LHCN-M2 (cell line): ENCODE measurements around the gene TNS4. TPM values are rescaled to one million over a fixed set of nuclear protein-coding genes. Genes with fewer than 3 reads are reported as not detected.

ENCODE experiments used
- DNase-seq: peaks from one replicate; pipeline ENCODE4 v3.0.0-alpha.2; 2012; ENCODE audit warnings: low read depth
- total RNA-seq: library from RNA; depleted of rRNA; stranded (reverse); fragments of >200 nt; gene quantifications from 2 replicates; pipeline ENCODE4 v1.2.3, GENCODE V29; 2014

TNS4 gene
- total RNA-seq, 1 experiment from 2014 or later: not detected

DNA sequence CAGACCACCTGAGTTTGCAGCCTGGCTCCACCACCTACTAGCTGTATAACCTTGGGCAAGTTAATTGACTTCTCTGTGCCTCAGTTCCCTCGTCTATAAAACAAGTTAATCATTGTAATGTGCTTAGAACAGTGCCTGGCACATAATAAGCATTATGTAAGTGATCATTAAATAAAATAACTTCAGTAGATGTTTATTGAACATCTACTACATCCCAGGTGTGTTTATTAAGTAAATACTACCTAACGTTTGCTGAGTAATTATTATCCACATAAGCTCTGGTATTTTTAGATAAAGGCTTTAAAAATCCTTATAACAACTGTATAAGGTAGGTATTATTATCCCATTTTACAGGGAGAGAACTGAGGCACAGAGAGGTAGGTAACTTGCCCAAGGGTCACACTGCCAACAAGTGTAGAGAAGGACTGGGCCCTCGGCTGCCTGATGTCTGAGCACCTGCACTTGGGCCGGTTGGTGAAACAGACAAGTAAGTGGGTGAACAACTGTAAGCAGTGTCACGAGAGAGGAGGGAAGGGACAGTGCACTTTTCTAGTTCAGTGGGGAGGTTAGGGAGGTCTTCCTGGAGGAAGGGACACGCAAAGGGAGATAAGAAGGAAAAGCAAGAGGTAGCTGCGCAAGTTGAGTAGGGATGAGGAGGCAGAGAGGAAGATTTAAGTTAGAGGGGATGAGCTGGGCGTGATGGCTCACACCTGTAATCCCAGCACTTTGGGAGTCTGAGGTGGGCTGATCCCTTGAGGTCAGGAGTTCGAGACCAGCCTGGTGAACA is 4.6 kb downstream of the TNS4 start:
- DNase-seq: no peak

DNA sequence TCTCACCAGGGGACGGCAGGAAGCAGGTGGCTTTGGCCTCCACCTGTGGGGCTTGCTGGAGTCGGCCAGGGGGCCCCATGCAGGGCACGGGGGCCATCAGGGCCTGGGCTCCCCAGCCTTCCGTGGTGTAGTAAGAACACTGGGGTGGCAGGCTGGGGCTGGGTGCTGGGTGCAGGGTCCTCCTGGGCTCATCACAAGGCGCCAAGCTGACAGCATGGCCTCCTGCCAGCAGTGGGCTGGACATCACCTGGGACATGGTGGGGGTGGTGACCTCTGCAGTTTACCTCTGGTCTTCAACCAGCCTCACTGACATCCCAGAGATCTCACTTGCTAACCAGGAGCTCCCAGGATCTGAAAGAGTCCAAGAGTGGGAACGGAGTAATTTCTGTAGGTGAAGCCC is 5.3 kb downstream of the TNS4 start:
- DNase-seq: no peak

DNA sequence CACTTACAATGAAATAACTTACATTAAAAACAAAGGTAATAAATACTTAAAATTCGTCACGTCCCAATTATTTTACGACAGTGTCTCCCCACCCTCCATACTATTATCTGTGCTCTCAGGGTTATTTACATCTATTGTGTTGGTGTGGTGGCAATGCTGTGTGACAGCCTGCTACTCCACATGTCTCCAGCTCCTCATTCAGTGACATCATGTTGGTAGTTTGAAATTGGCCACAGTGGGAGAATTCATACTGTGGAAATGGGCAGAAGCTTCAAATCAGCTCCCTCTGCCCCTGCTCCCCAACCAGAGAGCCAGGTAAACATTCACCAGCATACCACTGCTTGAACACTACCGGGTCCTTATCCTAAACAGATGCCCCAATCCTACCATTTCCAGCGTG is 6.3 kb downstream of the TNS4 start:
- DNase-seq: no peak

DNA sequence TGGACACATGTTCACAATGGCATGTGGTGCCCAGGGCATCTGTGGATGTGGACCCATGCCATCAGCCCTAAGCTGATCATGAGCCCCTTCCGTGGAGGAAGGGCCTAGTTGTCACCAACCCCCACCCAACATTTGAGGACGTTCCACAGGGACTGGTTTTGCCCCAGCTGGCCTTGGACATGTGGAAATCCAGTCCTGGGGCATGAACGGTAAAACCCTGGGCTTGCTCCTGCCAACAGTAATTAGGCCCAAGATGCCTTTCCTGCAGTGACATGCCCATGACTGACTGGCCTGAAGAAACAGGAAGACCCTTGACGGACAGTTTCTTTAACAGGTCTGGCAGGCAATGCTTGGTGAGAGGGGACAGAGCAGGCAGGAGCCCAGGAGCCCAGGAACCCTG is 7.7 kb downstream of the TNS4 start:
- no peak for DNase-seq

DNA sequence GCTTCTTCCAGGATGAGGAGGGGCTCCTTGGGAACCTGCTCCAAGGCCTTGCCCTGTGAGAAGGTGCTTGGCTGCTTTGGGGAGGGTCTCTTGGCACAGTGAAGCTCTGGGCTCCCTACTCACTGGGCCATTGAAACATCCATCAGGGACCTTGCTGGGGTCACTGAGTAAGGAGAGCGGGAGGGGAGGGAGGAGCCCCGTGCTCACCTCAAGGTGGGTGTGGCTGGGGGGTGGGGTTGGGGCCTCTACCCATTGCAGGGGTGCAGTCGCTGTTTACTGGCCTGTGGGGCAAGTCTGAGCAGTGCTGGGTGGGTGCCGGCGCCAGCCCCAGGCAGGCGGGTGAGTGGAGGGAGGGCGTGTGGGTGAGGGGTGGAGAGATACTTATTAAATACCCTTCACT is 9.9 kb downstream of the TNS4 start:
- DNase-seq: no peak

DNA sequence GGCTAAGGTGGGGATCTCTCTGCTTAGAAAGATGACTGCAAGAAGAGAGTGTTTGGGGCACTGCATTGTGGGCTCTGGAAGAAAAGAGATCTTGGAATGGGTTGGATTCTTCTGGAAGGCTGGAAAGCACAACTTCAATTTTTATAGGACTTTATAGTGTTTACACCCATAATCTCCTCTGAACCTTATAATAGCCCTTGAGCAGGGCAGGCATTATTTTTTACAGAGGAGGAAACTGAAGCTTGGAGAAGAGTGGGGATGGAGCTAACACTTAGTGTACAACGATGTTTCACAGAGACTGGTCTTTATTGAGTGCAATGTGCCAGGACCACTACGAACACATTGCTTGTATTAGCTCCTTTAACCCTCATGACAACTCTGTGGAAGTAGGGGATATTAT is 10.4 kb downstream of the TNS4 start:
- DNase-seq: no peak

DNA sequence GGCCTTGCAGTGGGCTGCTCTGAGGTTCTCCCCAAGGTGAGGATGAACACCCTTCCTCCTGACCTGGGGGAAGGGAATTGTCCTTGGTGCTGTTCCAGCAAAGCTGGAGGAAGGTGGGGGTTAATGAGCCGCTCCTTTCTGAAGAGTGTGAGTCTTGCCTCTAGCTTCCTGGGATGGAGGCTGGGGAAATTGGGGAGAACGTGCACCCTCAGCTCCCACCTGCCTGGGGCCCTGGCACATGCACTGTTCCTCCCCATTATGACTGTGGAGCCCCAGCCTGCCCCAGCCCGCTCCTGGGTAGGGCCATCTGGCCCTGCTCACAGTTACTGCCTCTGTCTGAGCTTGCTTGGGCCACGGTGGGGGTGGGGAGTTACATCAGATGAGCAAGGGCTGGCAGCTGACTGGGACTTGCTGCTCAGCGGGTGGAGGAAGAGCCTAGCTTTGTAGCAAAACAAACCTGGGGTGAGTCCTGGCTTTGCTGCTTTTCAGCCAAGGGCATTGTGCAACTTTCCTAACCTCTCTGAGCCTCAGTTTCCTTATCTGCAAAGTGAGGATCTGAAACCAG is 11.1 kb downstream of the TNS4 start:
- DNase-seq: peak; percentile 61

DNA sequence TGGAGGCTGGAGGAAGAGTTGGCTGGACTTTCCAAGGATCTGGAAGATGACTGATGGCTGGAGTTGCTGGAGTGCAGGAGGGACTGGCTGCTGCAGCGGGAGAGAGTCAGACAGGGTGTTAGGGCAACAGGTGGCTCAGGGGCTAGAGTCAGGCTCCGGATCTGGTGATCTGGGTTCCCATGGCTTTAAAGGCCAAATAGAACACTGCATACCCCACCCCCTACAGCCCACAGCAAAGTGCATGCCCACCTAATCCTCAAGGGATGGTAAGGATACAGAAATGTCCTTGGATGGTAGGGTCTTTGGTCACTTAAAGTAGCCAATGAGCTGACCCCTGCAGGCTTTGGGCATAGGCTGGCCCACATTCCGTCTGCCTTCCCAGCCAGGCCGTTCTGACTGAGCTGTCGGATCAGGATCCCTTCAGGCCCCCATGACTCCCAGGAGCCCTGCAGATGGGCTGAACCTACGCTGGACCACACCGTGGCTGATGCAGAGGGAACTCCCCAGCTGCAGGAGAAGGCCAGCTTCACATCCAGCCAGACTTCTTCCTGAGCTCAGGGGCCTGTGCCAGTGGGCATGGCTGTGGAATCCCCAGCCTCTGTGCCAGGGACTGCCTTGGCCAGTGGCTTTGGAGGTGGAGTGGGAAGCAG is 13.9 kb downstream of the TNS4 start:
- DNase-seq: no peak

DNA sequence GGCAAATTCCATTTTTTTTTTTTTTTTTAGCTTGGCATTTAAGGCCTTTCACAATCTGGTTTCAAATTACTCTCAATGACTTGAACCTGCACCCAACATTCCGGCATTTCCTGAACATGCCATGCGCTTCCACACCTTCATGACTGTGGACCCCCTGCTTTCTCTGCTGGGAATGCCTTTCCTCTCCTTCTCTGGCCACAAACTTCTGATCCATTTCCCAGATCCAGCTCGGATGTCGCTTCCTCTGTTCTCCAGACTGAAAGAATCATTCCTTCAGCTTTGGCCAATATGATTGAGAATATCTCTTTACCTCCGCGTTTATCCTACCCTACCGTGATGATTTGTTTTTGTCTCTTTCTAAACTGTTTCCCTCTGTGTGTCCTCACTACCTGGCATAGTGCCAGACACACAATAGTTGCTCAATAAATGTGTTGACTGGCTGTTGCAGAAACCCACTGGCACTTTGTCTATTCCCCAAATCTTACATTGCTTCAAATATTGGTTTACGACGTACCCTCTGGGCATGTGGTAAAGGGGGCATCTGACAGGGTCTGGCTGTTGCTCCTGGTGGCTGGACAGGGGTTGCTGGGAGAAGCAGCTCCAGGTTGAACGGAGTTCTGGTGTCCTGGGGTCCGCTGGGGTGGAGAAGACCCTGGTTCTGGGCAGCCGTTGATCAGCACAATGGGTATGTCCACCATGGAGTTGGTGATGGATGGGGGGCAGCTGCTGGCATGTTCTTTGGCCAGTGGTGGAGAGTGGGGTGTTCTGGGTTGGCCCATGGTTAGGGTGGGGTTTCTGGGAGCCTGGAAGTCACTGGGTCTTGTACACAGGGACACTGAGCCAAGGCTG is 14.7 kb downstream of the TNS4 start:
- peak; percentile 65 for DNase-seq

DNA sequence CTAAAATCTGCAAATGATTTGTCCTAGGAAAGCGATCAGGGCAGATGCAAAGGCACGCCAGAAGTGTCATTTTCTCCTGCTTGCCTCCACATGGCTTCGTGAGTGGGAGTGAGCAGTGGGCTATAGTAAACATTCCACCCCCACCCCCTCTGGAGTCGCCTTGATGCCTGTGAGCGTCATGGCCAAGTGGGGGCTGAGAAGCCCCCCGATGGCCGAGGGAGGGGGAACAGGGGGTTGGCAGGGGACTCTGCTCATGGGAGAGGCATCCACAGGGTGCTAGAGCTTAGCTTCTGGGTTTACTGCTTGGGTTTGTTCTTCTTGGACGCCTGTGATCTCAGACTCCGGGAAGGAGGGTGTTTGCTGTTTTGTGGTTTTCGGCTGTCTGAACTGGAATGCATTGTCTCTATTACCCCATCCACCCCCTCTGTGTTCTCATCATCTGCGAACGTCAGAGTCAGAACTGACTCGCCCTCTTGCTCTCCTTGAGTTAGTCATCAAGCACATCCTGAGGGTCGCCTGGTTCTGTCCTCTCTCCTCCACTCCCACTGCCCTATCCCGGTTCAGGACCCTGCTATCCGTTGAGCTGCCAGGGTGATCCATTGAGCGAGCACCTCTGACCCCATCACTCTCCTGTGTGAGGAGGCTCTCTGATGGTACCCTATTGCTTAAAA is 15.4 kb downstream of the TNS4 start:
- DNase-seq: peak; percentile 97

DNA sequence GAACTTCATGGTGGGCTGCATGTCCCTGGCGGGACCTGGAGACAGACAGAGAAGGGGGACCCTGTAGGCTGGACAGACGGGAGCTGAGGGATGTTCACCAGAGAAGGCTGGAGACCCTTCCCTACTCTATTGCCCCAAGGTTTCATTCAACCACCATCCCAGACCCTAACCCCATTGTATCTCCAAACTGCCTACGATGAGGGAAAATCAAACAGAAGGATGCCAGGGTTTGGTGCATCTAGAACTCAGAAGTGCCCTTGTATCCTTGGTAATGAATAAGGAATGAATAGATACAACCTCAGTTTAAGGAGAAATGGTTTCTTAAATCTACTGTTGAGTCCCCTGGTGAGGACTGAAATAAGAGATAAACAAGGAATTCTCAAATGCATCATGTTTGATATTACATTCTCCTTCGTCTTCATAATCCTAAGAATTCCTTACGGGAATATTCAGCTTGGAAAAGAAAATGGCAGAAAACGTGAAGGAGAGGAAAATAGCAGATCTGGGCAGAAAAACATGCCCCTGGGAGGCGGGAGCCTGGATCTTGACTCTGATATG is 16.4 kb downstream of the TNS4 start:
- no peak for DNase-seq

DNA sequence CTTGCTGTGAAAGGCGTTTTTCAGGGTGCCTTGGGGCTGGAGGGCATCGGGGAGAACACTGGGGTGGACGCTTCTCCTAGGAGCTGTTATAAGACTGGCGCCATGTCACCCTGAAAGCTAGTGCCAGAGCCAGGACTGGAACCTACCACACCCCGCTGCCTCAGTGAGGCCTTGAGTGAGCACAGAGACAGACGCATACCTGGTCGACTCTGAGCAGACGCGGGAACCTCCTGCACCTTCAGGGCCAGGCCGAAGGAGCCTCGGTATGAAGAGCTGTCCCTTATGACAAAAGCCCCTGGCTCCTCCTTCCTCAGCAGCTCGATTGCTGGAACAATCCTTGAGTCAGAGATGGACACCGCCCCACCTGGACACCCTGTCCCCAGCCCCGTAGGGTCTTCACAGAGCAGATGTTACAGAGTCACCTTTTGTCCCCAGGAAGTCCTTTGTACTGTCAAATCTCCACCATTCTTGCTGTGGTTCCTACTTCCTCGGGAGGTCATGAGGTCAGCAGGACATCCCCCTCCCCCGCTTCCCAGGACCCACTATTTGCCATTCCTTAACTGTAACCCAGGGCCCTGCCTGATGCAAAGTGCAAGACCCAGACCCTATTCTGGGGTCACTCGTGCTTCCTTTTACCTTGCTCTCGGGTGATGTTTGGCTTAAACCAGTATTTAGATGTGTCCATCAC is 17.0 kb downstream of the TNS4 start:
- no peak for DNase-seq

DNA sequence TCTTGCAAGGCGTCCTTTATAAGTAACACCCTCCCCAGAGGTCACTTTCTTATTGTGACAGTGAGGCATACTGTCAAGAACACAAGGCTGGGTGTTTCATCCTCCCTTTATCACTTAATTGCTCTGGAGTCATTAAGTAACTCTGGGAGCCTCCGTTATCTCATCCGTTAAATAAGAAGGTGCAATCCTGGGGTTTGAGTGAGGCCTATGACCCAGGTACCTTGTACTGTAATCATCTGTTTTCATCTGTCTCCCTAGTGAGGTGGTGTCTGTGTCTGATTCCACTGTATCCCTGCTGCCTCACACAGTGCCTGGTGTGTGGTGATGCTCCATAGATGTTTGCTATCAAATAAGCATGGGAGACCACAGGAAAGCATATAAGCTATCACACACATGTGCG is 17.7 kb downstream of the TNS4 start:
- DNase-seq: no peak

DNA sequence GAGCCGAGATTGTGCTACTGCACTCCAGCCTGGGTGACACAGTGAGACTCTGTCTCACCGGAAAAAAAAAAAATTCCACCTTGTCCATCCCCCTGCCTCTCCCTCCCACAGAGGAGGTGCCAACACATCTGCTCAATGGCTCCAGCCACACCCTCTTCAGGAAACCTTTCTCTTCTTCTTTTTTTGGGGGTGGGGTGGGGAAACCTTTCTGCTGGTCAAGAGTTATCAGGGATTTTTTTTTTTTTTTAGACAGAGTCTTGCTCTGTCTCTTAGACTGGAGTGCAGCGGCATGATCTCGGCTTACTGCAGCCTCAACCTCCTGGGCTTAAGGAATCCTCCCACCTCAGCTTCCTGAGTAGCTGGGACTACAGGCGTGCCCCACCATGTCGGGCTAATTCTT is 18.7 kb downstream of the TNS4 start:
- DNase-seq: no peak

DNA sequence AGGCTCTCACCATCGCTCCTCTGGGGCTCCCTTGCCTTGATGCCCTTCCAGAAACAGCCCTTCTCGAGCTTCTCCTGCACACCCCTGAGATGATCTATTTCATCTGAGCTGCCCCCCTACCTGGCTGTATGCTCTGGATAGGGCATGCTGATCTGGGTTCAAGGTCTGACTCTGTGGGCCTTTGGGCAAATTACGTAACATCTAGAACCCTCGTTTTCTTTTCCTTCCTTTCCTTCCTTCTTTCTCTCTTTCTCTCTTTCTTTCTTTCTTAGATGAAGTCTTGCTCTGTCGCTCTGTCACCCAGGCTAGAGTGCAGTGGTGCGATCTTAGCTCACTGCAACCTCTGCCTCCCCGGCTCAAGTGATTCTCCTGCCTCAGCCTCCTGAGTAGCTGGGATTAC is 20.3 kb downstream of the TNS4 start:
- DNase-seq: no peak

DNA sequence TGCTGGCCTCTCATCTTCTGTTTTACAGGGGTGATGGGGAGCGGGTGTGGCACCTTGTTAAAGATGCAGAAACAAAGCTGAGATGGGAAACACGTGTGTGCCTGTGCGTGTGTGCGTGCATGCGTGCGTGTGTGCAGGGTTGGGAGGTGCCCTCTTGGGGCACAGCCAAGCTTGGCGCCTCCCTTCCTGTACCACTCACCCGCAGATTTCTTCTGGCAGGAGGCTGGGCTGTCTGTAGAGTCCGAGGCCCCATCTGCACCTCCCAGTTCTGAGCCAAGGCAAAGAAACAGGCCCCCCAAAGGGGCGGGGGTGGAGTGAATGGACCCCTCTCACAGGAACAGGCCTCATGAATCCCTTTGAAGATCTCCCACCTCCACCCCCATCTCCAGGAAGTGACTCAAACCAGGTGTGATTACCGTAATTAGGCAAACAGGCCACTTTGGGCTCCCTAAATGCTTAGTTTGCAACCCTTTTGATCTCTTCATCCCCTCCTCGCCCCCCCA is 20.9 kb downstream of the TNS4 start:
- DNase-seq: no peak

DNA sequence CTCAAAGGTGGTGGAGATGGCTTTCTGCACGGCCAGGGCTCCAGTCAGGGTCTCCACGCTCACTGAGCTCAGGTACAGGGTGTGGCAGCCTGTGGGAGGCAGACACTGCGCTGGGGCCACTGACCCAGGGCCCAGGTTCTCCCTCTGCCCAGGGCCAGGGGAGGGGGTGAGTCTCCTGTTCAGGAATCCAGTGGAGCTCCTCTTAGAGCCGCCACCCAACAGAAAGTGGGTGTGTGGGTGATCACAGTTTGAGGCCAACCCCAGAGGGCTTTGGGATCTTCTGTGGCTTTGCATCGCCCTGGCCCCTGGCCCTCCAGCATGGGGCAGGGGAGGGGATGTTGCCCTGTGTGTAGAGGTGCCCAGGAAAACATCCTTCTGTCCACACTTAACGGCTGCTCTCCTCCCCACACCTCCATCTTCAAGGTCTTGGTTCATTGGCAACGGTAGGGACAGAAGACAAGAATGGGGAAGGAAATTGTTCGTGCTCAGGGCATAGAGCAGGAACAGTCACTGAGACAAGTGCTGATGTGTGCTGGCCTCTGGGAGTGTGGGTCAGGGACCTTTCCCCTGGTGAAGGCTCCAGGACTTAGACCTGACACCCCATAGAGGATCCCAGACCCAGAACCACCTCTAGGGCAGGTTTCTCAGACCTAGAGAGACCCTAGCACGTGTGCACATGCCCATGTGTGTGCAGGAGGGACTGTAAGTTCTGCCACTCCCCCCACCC is 21.5 kb downstream of the TNS4 start:
- DNase-seq: no peak

DNA sequence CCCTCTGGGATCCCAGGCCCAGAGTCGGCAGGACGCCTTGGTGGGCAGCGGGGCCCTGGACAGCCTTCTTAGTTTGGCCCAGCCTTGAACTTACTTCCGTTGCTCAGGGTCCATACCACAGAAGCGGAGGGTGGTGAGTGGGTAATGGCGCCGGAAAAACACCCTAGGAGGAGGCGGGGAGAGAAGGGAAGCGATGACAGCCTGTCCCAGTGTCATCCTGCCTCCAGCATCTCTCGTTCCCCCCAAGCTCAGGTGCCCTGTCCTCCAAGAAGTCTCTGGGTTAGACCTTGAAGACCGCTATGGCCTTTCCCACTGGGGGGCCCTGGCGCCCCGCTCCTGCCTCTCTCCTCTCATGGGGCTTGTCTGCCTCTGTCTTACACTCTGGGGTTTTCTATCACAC is 22.9 kb downstream of the TNS4 start:
- DNase-seq: no peak

DNA sequence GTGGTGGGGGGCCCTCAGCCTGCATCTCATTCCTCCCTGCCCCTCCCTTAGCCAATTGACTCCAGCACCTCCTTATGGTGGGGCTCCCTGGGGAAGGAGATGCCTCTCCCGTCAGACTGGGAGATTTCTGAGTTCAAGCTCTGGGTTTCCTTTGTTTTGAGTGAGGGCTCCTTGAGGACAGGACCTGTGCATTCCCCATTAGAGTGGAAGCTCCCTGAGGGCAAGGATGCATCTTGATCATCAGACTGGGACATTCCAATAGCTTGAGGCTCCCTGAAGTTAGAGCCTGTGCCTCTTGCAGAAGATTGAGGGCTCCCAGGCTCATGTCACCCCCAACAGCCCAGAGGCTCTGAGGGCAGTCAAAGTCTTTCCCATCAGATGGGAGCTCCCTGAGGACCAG is 23.6 kb downstream of the TNS4 start:
- no peak for DNase-seq
